ENCODE measurements around the gene RAE1.

Gene RAE1

DNA sequence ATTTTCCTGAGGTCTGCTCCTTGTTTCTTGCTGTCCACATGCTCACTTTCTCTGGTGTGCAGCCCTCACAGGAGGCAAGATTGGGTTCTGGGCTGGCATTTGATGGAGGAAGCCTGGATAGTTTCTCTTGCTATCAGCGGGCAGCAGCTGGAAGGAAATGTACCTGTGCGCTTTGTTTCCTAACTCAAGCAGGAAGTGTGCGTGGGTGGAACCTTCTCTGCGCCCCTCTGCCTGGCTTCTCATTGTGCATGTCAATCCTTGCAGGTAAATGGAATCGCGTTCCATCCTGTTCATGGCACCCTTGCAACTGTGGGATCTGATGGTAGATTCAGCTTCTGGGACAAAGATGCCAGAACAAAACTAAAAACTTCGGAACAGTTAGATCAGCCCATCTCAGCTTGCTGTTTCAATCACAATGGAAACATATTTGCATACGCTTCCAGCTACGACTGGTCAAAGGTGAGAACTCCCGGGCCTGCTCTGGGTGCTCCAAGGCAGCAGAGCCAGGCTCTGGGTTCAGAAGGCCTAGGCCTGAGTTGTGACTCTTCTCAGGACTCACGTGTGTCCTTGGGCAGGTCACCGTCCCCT is 23.4 kb downstream of the RAE1 start:
- no peak for DNase-seq

DNA sequence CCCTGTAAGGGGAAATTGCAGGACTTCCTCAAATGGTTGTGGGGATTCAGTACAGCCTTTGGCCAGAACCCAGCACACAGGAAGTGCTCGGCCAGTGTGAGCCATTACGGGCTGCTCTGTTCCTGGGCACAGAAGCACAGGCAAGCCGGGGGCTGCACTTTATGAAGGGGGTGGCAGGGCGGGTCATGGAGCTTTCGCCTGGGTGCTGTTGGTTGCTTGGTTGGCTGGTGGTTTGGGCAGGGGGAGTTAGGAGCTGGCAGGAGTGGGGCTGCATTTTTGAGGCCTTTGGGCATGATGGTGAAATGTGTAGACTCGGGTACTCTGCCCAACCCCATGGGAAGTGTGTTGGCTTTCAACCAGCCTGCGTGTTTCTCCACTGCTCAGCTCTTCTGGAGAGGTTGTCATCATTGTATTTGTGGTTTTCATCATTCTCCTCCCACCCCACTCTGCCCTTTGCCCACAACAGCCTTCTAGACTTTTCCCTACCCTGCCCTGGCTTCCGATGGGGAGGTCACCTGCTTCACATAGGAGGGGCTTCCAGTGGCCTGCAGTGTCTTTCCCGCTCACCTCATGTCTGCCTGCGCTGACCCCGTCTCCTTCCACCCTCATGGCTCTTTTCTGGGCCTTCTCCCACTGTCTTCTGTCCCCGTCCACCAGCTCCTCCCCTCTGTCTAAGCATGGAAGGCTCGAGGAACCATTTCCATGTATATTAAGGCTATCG is 24.0 kb downstream of the RAE1 start:
- DNase-seq: peak; percentile 83

DNA sequence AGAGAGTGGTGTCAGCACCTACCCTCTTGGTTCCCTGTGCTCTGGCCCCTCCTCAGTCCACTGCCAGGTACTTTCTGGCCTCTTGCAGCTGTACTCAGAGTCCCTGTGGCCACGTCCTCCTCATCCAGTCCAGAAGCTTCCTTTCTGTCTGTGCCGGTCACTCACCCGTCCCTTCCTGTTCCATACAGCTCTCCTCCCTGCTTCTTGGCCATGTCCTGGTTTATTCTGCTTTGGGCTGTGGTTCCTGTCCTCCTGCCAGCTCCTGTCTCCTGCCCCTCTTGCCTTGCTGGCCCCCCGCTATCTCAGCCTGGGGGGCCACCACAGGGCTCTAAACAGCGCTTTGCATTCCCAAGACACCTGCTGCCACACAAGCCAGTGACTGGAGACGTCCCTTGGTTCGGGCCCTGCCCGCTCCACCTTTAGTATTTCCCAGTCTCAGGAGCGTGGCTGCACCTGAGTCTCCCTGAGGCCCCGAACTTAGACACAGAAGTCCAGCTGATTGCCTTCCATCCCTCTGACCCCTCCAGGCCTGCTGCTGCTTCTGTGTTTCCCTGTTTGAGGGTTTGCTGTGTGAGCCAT is 24.7 kb downstream of the RAE1 start:
- no peak for DNase-seq

DNA sequence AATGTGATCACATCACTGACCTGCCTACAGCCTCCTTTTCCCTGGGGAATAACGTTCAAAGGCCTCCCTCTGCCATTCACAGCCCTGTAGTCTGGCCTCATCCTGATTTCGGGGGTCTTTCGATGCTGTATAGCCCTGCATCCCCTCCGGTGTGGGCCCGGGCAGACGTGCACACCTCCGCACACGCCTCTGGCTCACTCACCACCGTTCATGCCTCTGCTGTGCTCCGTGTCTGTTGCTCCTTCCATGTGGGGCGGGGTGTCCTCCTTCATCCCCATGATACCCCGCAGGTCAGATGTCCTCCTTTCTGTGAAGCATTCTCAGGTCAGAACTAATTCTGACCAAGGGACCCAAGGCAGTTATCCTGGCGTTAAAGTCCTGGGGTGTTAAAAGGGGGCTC is 26.3 kb downstream of the RAE1 start:
- no peak for DNase-seq

DNA sequence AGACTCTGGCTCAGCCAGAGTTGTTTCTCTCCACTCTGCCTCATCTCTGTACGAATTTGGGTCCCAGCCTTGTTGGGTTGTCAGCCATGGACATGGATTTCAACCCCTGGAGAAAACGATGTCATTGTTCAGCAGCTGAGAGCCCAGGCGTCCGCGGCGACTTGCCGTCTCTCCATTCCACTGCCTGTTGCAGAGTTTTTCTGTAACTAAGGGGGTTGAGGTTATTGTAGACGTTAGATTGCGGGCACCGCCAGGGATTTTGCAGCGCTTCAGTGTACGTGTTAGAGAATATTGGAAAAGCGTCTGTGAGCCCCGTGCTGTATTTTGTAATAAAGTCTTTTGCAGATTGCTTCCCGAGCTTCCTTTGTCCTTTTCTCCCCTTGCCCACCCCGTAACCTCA is 27.1 kb downstream of the RAE1 start:
- no peak for DNase-seq

DNA sequence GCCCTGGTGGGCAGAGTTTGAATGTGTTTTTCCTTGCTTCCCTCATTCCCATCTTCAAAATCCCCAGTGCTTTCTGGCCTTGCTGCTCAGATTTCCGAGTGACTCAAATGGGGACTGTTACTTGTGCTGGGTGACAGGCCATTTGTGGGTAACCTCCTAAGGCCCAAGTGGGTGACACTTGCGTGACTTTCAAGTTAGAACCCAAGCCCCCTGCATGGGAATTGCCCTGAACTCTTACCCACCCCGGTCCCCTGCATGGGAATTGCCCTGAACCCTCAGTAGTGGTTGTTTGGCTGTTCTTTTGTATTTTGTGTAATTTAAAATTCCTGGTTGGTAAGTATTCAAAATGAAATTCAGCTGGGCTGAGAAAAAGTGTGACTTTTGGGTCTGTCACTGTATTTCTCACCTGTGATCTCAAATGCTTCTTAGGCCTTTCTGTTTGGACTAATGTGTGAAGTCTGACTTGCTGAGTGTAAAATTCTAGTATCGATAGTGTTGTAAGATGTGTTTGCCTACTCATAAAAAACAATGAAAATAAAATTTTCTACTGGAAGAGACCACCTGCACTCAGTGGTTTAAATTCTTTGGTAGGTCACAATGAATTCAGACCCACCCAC is 27.7 kb downstream of the RAE1 start:
- no peak for DNase-seq

DNA sequence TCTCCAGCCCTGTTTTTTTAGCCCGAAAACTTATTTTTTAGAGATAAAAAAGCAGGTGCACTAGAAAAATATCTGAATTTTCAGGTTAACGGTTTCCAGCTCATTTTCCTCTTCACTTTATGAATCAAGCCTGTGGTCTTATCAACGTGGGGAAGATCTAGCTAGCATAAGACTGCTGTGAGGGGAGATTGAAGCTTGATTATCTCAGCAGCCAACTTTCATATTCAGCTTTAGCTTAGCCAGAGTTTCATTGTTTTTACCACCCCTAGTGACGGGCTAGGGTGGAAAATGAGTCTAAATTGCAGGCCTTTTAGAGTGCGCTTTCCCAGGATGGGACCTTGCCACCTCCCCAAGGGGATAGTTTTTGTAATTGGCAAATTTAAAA is 28.2 kb downstream of the RAE1 start:
- no peak for DNase-seq

DNA sequence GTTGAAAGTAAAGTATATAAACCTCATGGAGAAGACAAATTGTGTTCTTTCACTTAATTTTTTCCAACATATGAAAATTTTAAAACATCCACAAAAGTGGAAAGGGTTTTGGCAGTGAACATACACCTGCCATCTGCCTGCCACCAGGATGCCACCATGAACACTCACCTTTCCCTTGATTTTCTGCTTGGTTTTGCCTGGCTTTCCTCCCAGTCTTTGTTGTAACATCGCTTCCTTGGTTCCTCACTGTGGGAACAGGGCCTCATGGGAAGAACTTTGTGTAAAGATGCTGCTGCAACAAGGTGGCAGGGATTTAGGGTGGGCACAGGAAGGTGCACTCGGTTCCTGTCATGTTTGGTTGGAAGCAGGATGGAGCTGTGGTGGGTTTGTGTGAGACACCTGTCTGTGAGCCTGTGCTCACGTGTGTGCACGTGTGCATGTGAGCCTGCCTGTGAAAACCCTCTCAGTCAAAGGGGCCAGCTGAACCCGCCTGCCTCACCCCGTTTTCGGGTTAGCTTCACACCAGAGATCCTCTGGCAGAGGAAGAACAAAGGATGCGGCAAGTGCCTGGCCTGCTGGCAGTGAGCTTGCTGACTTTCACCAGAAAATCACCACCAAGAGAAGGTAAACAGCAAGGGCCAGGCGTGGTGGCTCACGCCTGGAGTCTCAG is 29.2 kb downstream of the RAE1 start:
- no peak for DNase-seq

DNA sequence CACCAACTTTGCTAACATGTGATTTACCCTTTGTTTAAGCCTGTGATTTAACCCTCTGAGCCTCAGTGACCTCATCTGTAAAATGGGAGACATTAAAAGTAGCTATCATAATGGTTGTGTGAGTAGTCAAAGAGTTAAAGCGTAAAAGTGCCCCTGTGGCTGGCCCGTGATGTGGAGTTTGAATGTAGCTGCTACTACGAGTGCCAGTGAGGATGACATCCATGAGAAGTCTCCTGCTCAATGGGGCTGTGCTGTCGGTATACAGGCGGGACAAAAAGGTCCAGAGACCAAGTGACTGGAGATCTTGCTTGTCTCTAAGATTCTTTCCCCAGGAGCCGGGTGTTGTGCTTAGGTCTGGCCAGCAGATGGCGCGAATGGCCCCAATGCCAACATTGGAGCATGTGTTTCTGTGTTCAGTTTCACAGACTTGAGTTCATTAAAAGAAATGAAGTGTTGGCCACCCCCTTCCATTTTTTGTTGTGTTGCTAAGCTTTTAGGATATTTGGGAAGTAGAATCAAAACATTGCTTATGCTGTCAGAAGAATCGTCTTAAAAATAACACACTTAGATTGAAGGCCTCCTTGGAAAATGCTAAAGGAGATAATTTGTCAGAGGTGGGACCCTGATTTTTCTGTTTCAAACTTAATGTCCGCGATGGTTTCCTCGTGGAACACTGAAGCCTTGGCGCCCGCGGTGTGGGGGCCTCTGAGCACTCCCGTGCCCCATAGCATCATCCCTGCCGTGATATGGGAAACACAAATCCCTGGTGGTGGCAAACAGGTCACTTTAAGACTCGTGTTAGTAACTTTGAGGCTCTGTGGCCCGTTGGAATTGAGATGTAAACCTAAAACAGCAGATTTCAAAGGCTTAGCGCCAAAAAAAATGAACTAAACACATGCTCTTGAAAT is 30.8 kb downstream of the RAE1 start:
- peak; percentile 48 for DNase-seq

DNA sequence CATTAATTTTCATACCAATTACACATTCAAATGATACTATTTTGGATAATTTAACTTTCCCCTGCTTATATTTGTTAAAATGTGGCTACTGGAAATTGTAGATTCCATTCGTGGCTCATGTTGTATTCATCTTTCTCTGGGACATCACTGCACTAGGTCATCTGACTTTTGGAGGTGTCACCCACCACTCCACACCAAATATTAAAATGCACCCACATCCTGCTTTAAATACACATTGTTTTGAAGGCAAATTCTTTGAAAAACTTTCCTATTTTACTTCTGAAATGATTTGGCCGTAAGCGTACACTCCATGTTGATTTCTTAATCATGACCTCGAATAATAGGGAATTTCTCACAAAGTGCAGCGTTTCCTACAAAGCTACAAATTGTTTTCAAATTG is 31.5 kb downstream of the RAE1 start:
- no peak for DNase-seq

DNA sequence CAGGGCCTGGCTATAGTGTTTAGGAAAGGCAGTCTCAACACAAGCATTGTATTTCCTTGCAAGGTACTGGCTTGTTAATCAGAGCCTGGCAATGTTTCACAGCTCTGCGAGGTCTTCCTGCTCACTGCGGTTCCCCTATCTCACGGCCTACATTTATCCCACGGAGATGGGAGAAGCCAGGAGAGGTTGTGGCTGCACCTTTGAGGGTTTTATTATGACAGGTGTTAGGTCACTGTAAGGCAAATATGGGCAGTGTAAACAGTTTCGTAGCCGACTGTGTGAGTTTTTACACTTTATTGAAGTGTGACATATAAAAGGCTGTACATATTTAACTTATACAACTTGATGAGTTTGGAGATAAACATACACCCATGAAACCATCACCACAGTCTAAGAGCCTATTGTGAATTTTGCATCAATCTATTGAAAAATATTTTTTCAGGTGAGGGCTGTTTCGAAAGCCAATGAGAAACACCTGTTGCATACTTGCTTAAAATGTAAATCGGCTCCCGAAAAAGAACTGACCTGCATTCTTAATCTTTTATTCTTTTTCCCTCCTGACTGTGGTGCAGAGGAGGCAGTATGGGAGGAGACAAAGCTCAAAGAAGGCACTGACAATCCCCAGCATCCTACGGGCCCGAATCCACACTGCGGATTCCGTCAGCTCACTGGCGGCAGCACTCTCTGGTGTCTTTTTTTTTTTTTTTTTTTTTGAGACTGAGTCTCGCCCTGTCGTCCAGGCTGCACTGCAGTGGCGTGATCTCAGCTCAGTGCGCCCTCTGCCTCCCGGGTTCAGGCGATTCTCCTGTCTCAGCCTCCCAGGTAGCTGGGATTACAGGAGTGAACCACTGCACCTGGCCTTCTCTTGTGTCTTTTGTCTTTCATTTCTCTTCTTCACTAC is 32.6 kb downstream of the RAE1 start:
- no peak for DNase-seq

DNA sequence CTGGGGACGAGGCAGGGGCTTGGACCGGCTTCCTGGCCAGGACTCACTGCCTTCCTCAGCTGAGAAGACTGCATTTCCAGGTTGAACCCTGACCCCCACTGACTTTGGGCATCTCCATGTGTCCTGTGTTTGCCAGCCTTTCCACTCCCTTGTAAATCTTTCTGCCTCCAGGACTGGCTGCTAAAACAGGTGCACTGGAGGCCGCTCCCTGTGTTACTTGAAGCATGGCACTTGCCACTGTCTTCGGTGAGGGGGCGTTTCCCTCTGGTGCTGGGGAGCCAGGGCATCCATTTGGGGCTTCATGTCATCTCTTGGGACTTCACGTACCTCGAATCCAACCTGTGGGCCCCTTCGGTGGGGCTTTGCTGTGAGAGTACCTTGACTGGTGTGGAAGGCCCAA is 33.4 kb downstream of the RAE1 start:
- DNase-seq: no peak

DNA sequence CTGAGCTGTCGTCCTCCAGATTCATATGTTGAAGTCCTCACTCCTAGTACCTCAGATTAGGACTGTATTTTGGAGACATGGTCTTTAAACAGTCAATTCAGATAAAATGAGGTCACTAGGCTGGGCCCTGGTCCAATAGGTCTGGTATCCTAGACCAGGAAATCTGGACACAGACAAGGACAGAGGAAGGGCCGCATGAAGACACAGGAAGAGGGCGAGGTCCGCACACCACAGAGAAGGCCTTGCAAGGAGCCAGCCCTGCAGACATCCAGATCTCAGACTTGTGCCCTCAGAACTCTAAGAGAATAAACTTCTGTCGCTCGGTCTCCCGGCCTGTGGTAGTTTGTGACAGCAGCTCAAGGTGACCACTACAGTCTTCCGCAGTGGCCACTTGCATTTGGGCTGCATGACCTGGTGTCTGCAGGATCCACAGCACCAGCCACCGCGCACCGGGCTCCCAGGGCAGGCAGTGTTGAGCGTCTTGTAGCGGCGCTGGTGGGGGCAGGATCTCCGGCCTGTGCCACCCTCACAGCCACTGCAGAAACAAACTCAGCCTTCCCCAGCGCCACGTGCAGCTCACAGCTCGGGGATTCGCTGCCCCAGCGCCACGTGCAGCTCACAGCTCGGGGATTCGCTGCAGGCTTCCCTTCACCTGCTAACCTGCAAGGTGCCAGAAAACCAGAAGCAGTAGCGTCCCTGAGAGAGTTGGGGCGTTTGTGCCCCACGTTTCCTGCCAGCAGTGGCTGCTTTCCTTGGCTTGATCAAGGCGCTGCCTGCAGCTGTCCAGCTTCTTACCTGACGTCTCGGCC is 34.1 kb downstream of the RAE1 start:
- no peak for DNase-seq

DNA sequence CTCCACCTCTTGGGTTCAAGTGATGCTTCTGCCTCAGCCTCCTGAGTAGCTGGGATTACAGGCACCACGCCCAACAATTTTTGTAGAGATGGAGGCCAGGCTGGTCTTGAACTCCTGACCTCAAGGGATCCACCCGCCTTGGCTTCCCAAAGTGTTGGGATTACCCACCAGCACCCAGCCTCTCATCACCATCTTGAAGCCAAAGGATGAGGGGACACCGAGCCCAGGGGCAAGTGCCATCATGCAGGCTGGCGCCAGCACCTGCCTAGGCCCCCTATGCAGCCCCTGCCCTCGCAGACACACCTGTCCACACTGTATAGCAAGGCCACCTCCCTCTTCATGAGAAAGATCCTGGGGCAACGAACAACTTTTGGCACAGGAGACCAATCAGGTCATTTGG is 34.9 kb downstream of the RAE1 start:
- no peak for DNase-seq

DNA sequence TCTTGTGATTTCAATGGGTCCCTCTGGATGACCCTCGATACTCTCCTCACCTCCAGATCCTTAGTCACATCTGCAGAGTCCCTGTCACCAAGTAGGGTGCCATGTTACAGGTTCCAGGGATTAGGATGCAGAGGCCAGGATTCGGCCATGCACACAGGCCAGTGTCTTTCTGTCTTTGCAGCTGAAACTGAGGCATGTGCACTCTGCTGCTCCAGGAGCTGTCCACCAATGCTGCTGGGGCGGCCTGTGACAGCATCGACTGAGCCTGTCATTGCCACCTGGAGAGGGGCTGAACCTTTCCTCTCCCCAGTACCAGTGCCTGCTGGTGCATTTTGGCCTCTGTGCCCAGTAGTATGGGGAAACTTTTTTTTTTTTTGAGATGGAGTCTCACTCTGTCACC is 35.7 kb downstream of the RAE1 start:
- DNase-seq: no peak

DNA sequence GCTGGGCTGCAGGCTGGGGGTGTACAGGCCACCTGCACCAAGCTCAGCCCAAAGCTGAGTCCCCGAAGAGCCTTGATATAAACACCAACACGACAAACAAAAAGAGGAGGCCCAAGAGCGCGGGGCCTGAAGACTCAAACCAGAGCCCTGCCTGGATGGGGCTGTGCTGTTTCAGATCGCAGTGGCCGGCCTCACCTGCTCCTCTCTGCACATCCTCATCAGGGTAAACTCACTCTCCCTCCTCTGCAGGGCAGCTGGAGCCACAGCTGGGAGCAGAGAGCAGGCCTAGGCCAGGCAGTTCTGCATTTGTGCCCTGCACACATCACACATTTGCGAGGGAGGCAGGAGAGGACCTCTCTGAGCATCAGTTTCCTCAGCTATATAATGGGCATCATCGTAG is 36.4 kb downstream of the RAE1 start:
- DNase-seq: no peak

DNA sequence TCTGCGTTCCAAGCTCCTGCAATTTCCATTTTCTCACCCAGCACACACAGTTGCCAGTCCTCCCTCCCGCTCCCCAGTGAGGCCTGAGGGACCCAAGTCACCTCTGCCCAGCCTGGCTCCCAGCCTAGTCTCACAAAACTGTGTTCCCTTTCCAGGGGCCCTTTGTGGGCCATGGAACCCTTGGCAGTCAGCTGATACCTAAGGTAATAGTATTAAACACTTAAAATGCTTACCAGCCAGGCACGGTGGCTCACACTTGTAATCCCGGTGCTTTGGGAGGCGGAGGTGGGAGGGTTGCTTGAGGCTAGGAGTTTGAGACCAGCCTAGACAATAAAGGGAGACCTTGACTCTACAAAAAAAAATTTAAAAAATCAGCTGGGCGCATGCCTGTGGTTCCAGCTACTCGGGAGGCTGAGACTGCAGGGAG is 36.9 kb downstream of the RAE1 start:
- DNase-seq: no peak

DNA sequence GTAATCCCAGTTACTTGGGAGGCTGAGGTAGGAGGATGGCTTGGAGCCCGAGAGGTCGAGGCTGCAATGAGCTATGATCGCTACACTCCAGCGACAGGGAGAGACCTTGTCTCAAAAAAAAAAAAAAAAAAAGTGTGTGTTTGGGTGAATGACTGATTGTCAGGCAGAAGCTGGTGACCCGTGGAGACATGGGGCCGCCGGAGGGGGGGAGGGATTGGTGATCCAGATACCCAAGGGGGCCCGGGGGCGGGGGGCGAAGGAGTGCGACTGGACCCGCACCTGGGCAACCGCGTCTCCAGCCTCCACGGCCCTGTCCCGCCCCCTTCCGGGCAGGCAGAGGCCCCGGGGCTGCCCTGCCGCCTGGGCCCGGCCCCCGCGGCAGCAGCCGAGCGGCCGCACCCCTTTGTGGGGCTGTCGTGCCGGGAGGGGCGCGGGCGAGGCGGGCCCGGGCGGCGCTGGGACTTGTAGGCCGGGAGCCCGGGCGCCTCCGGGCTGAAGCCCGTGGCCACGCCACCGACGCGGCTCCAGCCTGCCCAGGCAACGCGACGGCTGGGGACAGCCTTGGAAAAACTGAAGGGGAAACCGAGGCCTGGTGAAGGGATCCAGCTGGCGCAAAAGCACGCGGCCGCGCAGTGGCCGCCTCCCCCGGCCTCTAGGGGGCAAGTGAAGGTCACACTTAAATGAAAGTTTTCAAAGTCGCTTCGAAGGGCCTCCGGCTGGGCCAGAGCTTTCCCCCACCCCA is 38.1 kb downstream of the RAE1 start:
- DNase-seq: peak; percentile 41

DNA sequence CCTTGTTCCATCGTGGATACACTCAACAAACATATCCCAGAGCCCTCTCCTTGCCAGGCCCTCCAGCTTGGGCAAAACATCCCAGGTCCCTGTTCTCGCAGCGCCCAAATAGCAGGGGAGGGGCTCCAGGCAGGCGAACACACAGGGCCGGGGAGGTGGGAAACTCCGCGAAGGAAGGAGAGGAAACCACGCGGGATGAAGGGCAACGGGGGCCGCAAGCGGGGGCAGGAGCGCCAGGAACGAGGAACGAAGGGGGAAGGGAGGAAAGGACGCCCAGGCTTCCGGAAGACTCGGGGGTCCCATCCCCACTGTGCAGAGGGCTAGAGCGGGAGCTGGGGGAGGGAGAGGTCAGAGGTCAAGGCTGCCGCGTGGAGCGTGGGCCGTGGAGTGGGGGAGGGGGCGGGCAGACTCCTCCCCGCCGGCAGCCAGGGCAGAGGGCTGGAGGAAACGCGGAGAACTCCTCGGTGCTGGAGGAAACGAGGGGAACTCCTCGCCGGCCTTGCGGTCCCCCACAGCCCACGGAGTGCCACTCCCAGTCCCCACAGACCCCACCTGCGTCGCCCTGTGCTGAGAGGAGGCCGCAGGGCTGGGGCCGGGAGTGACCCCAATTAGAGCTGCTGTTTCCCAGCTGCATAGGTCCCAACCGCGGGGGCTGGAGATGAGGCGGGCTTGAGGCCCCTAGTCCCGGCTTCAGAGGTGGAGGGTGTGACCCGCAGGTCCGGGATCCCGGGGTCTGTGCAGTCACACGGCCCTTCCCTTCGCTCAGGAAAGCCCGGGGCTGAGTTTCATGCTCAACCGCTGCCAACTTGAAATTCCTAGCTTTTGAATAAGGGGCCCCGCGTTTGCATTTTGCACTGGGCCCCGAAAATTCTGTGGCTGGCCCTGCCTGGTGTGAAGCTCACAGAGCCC is 38.9 kb downstream of the RAE1 start:
- DNase-seq: no peak
